A673 (cell line): ENCODE data around the gene APOOL. TPM values are rescaled to one million over a fixed set of nuclear protein-coding genes. Genes with fewer than 3 reads are reported as not detected.

Experiments used
- BruUV-seq: library from RNA; stranded (reverse); fragments of 400-500 nt; replicated peaks from 2 replicates; lab custom pipeline; 2021; lab: Mats Ljungman, UMichigan
- CTCF ChIA-PET: fragments of 300-600 bp; sonication (Branson Sonifier 250); formaldehyde crosslinking; loops from one replicate; lab custom pipeline; 2022; ENCODE audit warnings: antibody characterized with exemption; lab: Charles Lee
- POLR2A ChIA-PET: fragments of 300-600 bp; sonication (Branson Sonifier 250); formaldehyde crosslinking; loops from one replicate; lab custom pipeline; 2022; ENCODE audit warnings: antibody characterized with exemption; ENCODE audit not compliant: low non-redundant PET; lab: Charles Lee
- DNase-seq: peaks from one replicate; pipeline ENCODE4 v3.0.0-alpha.2; 2015; ENCODE audit warnings: low spot score
- H3K27ac ChIP-seq: fragments of 200-600 bp; sonication (generic); 2 replicates; pipeline ENCODE4 v1.5.1; 2016; ENCODE audit warnings: mixed run types, low read depth, mild to moderate bottlenecking, mixed read lengths, antibody characterized with exemption, low read length; ENCODE audit not compliant: poor library complexity, severe bottlenecking
- H3K27me3 ChIP-seq: fragments of 200-600 bp; sonication (generic); replicated peaks from 2 replicates; pipeline ENCODE4 v1.6.1; 2017; ENCODE audit warnings: mixed run types, low read depth, mild to moderate bottlenecking, mixed read lengths, antibody characterized with exemption, low read length; ENCODE audit not compliant: insufficient read depth, poor library complexity
- H3K36me3 ChIP-seq: fragments of 200-600 bp; sonication (generic); 2 replicates; pipeline ENCODE4 v1.6.1; 2016; ENCODE audit warnings: mixed run types, mild to moderate bottlenecking, mixed read lengths, antibody characterized with exemption, low read length; ENCODE audit not compliant: insufficient read depth, poor library complexity, severe bottlenecking
- H3K4me1 ChIP-seq: fragments of 200-600 bp; sonication (generic); 2 replicates; pipeline ENCODE4 v1.6.1; 2017; ENCODE audit warnings: mixed run types, mild to moderate bottlenecking, mixed read lengths, antibody characterized with exemption, low read length; ENCODE audit not compliant: insufficient read depth, poor library complexity, severe bottlenecking
- H3K4me3 ChIP-seq: fragments of 200-600 bp; sonication (generic); 2 replicates; pipeline ENCODE4 v1.5.1; 2016; ENCODE audit warnings: low read depth, mixed run types, mild to moderate bottlenecking, mixed read lengths, low read length; ENCODE audit not compliant: poor library complexity, severe bottlenecking
- H3K9me3 ChIP-seq: fragments of 200-600 bp; sonication (generic); 2 replicates; pipeline ENCODE4 v1.6.1; 2016; ENCODE audit warnings: mixed run types, low read depth, mild to moderate bottlenecking, mixed read lengths, antibody characterized with exemption, low read length; ENCODE audit not compliant: poor library complexity, severe bottlenecking
- EZH2 ChIP-seq: fragments of 200-600 bp; sonication (generic); IDR thresholded peaks from 2 replicates; pipeline ENCODE4 v1.6.1; 2017; ENCODE audit warnings: borderline replicate concordance, low read depth, mild to moderate bottlenecking, mixed read lengths, antibody characterized with exemption, low read length; ENCODE audit not compliant: poor library complexity, severe bottlenecking
- intact Hi-C: fragments of 100-400 bp; cut with micrococcal nuclease; formaldehyde crosslinking; loops from one replicate; pipeline ENCODE4 v1.10.0; 2022; ENCODE audit not compliant: unreplicated experiment
- total RNA-seq: library from RNA; stranded (reverse); gene quantifications from 2 replicates; pipeline ENCODE4 v1.2.3, GENCODE V29; 2021
- TF ChIP-seq, protein P1 (sequence below): fragments of 300-800, 200-600 bp; sonication (generic); conservative IDR thresholded peaks from 2 replicates; pipeline ENCODE4 v1.5.1; 2017; ENCODE audit warnings: low read depth, mild to moderate bottlenecking, antibody characterized with exemption, low read length, moderate library complexity, mixed read lengths

The APOOL gene
- total RNA-seq, 1 experiment from 2014 or later, result 22.6 TPM

DNA sequence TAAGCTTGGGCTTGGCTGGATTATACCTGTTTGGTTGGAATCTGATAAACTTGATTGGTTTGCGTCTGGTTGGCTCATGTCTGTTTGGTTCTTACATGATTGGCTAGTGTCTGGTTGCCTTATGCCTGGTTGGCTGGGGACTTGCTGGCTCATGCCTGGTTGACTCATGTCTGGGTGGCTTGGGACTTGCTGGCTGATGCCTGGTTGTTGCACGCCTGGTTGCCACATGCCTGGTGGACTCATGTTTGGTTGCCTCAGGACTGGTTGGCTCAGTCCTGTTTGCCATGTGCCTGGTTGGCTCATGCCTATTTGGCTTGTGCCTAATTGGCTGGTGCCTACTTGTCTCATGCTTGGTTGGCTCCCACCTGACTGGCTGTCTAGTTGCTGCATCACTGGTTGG is 104.5 kb downstream of the APOOL start:
- no TSS peak for BruUV-seq
- H3K27ac ChIP-seq, result no peak overlapping the region
- H3K36me3 ChIP-seq, result no peaks in the 10 kb centered on the region
- no peaks in the 10 kb centered on the region for H3K9me3 ChIP-seq
- no peaks in the 10 kb centered on the region for H3K4me1 ChIP-seq
- ChIA-PET CTCF (no interaction called here), POLR2A (no interaction called here)
- H3K4me3 ChIP-seq, result no peak overlapping the region
- DNase-seq, result no peak
- H3K27me3 ChIP-seq, result no peaks in the 10 kb centered on the region
- intact Hi-C loops, result no loop called here
- no peak for TF ChIP-seq EZH2
- TF ChIP-seq, protein P1, sequence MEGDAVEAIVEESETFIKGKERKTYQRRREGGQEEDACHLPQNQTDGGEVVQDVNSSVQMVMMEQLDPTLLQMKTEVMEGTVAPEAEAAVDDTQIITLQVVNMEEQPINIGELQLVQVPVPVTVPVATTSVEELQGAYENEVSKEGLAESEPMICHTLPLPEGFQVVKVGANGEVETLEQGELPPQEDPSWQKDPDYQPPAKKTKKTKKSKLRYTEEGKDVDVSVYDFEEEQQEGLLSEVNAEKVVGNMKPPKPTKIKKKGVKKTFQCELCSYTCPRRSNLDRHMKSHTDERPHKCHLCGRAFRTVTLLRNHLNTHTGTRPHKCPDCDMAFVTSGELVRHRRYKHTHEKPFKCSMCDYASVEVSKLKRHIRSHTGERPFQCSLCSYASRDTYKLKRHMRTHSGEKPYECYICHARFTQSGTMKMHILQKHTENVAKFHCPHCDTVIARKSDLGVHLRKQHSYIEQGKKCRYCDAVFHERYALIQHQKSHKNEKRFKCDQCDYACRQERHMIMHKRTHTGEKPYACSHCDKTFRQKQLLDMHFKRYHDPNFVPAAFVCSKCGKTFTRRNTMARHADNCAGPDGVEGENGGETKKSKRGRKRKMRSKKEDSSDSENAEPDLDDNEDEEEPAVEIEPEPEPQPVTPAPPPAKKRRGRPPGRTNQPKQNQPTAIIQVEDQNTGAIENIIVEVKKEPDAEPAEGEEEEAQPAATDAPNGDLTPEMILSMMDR, result no peak

DNA sequence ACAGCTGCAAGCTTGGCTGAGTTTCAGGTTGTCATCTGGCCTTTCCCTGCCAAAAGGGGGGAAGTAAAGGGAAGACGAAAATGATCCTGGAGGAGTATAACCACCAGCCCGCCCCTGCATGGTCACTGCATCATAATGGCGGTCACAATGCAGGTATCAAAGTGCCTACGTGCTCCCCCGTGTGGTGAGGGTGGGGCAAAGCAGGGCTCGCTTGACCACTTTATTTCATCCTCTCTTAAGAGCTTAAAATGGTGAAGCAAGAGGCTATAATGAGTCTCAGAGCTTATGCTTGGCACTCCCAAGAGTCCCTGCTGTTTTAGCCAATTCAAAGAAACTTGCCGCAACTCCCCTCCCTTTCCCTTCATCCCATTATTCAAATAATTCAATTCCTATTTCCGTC is 105.6 kb downstream of the APOOL start:
- no peak overlapping the region for H3K4me3 ChIP-seq
- TF ChIP-seq, protein P1, result peak; percentile 68
- no peak for TF ChIP-seq EZH2
- no peaks in the 10 kb centered on the region for H3K27me3 ChIP-seq
- POLR2A ChIA-PET, result no interaction called here
- no peaks in the 10 kb centered on the region for H3K9me3 ChIP-seq
- H3K36me3 ChIP-seq, result no peaks in the 10 kb centered on the region
- CTCF ChIA-PET, result no interaction called here
- BruUV-seq, result no TSS peak
- peak; percentile 42 for DNase-seq
- no peaks in the 10 kb centered on the region for H3K4me1 ChIP-seq
- no peak overlapping the region for H3K27ac ChIP-seq
- intact Hi-C loops, result no loop called here

DNA sequence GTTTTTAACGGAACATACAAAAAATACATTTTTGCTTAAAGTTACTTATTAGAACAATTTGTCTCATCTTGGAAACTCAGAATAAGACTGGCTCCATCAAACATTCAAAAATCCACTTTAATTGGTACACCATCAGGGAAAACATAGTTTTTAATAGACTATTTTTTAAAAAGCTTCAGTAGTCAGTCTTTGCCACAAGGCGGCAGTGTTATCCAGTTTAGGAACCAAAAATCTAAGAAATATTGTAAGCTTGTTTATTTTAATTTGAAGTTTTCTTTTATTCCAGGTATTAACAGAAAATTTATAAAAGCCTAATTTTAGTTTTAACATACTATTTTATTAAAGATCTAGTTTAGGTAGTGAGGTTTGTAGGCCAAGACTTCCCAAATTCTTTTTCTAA is 107.7 kb downstream of the APOOL start:
- intact Hi-C loops, result loop anchor here (2.0 kb wide), 1 partner anchor 431 kb away; no protein-coding TSS in a partner anchor
- TF ChIP-seq, protein P1, result peak; percentile 81
- no peak for TF ChIP-seq EZH2
- no peaks in the 10 kb centered on the region for H3K9me3 ChIP-seq
- no peak overlapping the region for H3K27ac ChIP-seq
- no peak overlapping the region for H3K4me3 ChIP-seq
- DNase-seq, result peak; percentile 19
- H3K36me3 ChIP-seq, result no peaks in the 10 kb centered on the region
- ChIA-PET CTCF (interaction anchor here (0.6 kb wide), 1 partner anchor 28 kb away, joined by 8 read pairs; no protein-coding TSS in a partner anchor), POLR2A (no interaction called here)
- H3K27me3 ChIP-seq, result no peaks in the 10 kb centered on the region
- no peaks in the 10 kb centered on the region for H3K4me1 ChIP-seq
- no TSS peak for BruUV-seq
